OCI-M2 (cell line): ENCODE results near the gene CCHCR1.
A peak's percentile ranks its signal among the peaks of the same experiment; 100 is the strongest.
"Not testable (repeated sequence)": the region's sequence is repeated elsewhere in the genome, so short reads cannot be mapped to it uniquely, and the experiment has no call there.

Experiments used
- DNase-seq: peaks from one replicate; lab custom pipeline; 2025; ENCODE audit not compliant: unreplicated experiment; lab: John Stamatoyannopoulos, UW

The CCHCR1 gene, protein sequence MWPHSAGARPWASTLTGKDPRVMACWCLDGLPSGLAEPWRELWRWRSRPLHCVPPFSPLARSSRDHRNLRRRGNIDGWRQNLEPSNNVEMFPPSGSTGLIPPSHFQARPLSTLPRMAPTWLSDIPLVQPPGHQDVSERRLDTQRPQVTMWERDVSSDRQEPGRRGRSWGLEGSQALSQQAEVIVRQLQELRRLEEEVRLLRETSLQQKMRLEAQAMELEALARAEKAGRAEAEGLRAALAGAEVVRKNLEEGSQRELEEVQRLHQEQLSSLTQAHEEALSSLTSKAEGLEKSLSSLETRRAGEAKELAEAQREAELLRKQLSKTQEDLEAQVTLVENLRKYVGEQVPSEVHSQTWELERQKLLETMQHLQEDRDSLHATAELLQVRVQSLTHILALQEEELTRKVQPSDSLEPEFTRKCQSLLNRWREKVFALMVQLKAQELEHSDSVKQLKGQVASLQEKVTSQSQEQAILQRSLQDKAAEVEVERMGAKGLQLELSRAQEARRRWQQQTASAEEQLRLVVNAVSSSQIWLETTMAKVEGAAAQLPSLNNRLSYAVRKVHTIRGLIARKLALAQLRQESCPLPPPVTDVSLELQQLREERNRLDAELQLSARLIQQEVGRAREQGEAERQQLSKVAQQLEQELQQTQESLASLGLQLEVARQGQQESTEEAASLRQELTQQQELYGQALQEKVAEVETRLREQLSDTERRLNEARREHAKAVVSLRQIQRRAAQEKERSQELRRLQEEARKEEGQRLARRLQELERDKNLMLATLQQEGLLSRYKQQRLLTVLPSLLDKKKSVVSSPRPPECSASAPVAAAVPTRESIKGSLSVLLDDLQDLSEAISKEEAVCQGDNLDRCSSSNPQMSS

DNA sequence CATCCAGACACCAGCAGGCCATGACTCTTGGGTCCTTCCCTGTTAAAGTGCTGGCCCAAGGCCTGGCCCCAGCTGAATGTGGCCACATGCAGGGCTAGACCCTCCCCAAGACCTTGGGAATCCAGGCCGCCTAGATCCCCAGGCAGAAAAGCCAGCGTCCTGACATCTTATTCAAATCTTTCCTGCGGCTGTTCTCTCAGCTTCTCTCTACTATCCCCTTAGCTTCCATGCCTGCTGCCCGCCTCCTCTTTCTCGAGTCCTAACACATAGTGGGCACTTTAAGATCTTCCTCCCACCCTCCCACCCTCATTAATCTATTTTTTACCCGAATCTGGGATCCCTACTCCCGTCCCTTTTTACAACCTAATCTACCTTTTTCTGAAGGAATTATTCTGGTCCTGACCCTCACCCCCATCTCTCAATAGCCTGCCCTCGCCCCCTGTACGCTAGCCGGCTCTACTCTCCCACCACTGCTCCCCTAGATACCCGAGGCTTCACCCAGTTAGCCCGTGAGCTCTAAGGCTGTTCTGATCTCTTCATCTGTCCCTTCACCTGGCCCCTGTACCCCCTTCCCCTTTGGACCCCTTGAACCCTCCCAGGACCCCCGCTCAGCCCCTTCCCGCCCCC, at the start of gene CCHCR1:
Gene CCHCR1 (minus strand): TSS at position 290 of the 627 bp plus-strand sequence. CDS start 202 bp downstream, at position 88.
- DNase-seq, result no peak

- DNase-seq, result no peak
Measured at GRCh38 chr6:31205638-31206037, 48.0 kb upstream of the CCHCR1 start.

GRCh38 chr6:31204751-31205145, 47.1 kb upstream of the CCHCR1 start:
- DNase-seq, result no peak

GRCh38 chr6:31203345-31203979, 45.9 kb upstream of the CCHCR1 start:
- DNase-seq, result no peak

DNA sequence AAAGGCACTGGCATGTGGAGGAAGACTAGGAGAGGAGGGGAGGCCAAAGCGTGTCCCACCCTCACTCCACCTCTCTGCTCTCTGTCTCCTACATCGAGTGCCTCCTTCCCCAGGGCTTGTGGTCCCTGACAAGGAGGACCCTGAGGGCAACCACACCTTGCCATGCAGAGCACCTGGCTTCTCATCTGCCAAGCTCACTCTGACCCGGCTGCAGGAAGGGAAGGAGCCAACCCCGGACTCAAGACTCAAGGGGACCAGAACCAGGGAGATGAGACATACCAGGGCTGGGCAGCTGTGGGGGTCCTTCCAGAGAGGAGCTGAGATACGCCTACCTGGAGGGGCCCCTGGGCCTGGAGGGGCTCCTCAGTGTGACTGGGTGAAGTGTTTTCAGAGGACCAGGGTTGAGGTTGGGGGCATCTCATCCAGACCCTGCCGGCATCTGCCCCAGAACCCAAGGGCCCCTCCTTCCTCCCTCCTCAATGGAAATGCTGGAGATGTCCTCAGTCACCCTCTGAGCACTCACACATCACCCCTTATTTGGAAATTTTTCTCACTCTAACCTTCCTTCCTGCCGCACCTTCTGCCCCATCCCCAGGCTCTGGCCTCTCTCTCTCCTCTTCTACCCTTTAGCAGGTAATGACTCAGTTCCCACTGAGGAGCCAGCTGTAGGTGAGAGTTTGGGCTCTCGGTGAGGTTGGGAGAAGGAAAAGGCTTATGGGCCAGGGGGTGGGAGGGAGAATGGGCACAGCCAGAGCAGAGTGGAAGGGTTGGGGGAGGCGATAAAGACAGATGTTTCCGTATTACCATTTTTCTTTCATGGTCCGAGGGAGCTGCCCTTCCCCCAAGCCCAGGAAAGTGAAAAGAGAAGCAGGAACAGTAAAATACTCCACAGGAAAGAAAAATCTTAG, 44.9 kb upstream of the CCHCR1 start:
- DNase-seq, result no peak

DNA sequence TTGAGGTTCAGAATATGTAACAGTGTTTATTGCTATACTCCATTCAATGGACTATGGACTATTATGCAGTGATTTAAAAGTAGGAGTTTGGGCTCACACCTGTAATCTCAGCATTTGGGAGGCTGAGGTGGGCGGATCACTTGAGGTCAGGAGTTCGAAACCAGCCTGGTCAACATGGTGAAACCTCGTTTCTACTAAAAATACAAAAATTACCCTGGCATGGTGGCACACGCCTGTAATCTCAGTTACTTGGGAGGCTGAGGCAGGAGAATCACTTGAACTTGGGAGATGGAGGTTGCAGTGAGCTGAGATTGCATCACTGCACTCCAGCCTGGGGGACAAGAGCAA, 41.5 kb upstream of the CCHCR1 start:
- not testable (repeated sequence) for DNase-seq

GRCh38 chr6:31197559-31198305, 40.1 kb upstream of the CCHCR1 start:
- DNase-seq, result peak; percentile 82

- DNase-seq, result not testable (repeated sequence)
Measured at GRCh38 chr6:31196251-31197022, 38.8 kb upstream of the CCHCR1 start.

DNA sequence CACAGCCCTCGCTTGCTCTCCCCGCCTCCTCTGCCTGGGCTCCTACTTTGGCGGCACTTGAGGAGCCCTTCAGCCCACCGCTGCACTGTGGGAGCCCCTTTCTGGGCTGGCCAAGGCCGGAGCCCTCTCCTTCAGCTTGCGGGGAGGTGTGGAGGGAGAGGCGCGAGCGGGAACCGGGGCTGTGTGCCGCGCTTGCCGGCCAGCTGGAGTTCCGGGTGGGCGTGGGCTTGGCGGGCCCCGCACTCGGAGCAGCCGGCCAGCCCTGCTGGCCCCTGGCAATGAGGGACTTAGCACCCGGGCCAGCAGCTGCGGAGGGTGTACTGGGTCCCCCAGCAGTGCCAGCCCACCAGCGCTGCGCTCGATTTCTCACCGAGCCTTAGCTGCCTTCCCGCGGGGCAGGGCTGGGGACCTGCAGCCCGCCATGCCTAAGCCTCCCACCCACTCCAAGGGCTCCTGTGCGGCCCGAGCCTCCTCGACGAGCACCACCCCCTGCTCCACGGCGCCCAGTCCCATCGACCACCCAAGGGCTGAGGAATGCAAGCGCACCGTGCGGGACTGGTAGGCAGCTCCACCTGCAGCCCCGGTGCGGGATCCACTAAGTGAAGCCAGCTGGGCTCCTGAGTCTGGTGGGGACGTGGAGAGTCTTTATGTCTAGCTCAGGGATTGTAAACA, 37.8 kb upstream of the CCHCR1 start:
- DNase-seq, result not testable (repeated sequence)

GRCh38 chr6:31194061-31194834, 36.6 kb upstream of the CCHCR1 start:
- no peak for DNase-seq

- DNase-seq, result no peak
Measured at GRCh38 chr6:31193206-31193605, 35.6 kb upstream of the CCHCR1 start.

DNA sequence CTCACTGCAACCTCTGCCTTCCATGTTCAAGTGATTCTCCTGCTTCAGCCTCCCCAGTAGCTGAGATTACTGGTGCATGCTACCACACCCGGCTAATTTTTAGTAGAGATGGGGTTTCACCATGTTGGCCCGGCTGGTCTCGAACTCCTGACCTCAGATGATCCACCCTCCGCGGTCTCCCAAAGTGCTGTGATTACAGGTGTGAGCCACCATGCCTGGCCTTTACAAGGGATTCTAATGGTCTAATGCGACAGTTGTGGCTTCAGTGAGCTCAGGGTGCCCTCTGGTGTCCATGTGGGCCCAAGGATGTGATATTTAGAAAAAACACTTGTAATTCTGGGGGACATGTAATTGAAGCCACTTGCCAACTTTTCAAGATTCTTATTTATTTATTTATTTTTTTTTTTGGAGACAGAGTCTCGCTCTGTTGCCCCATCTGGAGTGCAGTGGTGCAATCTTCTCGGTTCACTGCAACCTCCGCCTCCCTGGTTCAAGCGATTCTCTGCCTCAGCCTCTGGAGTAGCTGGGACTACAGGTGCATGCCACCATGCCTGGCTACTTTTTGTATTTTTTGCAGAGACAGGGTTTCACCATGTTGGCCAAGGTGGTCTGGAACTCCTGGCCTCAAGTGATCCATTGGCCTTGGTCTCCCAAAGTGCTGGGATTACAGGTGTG, 35.0 kb upstream of the CCHCR1 start:
- not testable (repeated sequence) for DNase-seq

DNA sequence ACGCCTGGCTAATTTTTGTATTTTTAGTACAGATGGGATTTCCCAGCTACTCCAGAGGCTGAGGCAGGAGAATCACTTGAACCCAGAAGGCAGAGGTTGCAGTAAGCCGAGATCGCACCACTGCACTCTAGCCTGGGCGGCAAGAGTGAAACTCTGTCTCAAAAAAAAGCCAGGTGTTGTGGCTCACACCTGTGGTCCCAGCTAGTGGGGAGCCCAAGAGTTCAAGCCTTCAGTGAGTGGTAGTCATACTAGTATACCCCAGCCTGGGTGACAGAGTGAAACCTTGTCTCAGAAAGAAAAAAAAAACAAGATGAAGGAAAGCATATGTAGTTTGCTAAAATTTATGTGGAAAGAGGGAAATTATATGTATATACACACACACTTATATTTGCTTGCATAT, 32.9 kb upstream of the CCHCR1 start:
- DNase-seq, result no peak

GRCh38 chr6:31189223-31189622, 31.6 kb upstream of the CCHCR1 start:
- DNase-seq, result not testable (repeated sequence)

- no peak for DNase-seq
Measured at GRCh38 chr6:31187780-31188194, 30.2 kb upstream of the CCHCR1 start.

GRCh38 chr6:31186052-31186734, 28.6 kb upstream of the CCHCR1 start:
- no peak for DNase-seq
